ENCODE data around the gene PGM5. TPM values are rescaled to one million over a fixed set of nuclear protein-coding genes. Genes with fewer than 3 reads are reported as not detected.
"Not testable (repeated sequence)": the region's sequence is repeated elsewhere in the genome, so short reads cannot be mapped to it uniquely, and the experiment has no call there.

PGM5 gene
- 27.5 and 295 TPM in 2 replicates for total RNA-seq

DNA sequence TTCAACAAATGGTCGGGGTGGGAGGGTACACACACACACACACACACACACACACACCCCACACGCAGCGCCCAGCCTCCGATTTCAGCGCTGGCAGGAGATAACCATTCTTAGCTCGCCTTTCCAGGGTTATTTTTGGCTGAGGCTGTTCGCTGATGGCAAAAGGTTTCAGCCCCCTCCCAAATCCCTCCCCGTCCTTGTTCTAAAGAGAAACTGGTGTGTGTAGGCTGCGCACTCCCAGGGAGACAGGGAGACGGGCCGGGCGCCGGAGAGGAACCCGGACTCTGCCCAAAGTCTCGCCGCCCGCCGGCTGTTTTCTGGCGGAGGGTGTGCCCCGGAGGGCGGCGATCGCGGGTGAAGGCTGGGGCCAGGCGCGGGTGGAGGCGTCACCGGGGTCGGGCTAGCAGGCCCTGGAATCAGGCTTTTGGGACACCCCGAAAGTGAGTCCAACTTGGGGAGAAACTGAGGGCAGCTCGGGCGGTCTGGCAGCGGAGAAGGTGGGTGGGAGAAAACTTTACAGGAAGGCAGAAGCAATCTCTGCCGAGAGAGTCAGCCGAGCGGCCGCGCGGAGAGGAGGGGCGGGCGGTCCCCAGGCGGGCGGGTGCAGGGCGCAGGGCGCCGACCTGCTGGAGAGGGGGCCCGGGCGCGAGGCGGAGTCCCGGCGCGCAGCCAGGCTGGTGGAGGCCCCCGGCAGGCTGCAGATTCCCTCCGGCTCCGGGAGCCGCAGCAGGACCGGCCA is at the start of gene PGM5:
Gene PGM5 (plus strand): TSS at position 232 of the 739 bp plus-strand sequence. CDS start 517 bp downstream, outside the sequence.
- DNase-seq (ENCODE audit: low read depth in 2 of 2): peak; percentile 1 to 24

DNA sequence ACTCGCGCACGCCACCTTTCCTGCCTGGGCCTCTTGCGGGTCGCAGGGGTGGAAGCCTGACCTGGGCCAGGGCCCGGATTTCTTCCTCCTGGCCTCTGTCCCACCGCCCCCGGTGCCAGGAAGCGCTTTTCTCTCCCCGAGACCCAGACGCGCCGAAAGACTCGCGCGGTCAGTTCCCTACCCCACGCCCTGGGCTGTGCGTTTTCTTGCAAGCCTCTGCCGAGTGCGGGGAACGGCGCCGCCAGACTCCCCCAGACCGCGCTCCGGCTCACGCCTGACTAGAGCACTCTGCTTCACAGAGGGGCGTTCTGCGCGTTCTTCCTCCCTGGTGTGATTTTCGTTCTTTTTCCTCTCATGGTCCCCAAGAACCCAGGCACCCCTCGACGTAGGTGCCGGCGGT is 49.3 kb upstream of the PGM5 start:
- DNase-seq (ENCODE audit: low read depth in 2 of 2): not testable (repeated sequence)

DNA sequence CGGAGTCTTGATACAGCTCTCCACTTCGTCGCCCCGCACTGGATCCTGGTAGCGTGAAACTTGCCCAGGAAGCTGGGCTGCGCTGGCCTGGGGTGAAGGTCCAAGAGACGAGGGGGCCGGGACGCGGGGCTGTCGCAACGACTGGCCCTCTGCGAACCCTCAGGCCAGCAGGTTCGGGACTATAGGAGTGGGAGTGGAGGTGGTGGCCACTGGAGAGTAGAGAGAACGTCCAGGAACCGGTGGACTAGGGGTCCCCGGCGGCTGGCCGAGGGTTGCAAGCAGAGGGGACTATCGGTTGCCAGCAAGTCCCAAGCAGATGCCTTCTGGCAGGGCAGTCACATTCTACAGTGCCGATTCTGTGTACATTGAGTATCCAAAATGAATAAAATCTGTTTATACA is 48.8 kb upstream of the PGM5 start:
- not testable (repeated sequence) for DNase-seq (ENCODE audit: low read depth in 2 of 2)

GRCh38 chr9:68311208-68311607 is 45.2 kb upstream of the PGM5 start:
- not testable (repeated sequence) for DNase-seq (ENCODE audit: low read depth in 2 of 2)

GRCh38 chr9:68318209-68318608 is 38.2 kb upstream of the PGM5 start:
- DNase-seq (ENCODE audit: low read depth in 2 of 2): not testable (repeated sequence)

- not testable (repeated sequence) for DNase-seq (ENCODE audit: low read depth in 2 of 2)
These were observed 32.7 kb upstream of the PGM5 start for GRCh38 chr9:68323749-68324148.

DNA sequence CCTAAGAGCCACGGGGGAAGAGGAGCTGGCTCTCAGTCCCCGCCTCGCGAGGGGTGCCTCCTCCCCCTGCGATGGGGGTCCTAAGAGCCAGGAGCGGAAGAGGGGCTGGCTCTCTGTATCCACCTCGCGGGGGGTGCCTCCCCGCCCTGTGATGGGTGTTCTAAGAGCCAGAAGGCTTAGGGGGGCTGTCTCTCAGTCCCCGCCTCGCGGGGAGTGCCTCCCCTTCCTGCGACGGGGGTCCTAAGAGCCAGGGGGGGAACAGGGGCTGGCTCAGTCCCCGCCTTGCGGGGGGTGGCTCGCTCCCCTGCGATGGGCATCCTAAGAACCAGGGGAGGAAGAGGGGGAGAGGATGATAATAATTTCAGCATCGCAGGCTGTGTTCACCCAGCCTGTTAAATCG is 31.9 kb upstream of the PGM5 start:
- not testable (repeated sequence) for DNase-seq (ENCODE audit: low read depth in 2 of 2)

DNA sequence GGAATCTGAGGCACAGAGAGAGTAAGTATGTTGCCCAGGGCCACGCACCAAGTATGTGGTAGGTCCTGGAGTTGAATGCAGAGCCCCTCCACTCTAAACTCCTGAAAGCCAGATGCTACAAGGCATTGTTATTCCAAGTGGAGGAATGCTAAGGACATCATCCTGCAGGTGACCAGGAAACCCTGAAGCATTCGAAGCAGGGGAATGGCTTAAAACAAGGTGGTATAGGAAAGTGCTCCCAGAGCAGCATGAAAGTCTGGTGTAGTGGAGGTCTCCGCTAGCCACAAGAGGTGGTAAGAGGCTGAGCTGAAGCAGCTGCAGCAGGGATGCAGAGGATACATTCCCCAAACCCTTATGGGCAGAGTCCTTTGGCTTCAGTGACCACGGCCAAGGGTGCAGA is 27.3 kb upstream of the PGM5 start:
- not testable (repeated sequence) for DNase-seq (ENCODE audit: low read depth in 2 of 2)

DNA sequence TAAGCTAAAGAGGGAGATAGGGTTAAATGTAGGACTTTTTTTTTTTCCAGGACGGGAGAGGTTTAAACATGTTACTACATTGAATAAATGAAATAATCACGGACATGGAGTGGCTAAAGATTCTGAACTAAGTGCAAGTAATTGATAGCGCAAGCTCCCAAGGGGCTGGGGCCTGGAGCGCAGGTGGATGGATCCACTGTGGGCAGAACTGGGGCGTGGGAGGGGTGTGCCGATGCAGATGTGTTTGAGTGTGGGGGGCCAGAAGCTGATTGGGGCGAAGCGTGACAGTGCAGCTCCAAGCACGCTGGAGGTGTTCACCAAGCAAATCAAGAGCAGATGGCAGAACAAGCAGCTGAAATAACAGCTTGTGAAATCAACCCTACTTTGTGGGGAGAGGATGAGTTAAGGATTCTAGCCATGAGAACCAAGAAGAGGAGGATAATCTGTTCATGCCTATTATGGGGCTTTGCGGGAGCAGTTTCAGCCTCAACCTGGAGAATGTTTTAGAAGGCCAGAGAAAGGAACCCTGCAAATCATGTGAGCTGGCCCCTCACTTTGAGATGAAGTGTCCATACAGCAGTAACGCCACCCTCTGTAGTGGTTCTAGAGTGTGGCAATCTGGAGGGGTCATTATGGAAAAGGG is 25.8 kb upstream of the PGM5 start:
- not testable (repeated sequence) for DNase-seq (ENCODE audit: low read depth in 2 of 2)

- not testable (repeated sequence) for DNase-seq (ENCODE audit: low read depth in 2 of 2)
These were observed 24.3 kb upstream of the PGM5 start for GRCh38 chr9:68332122-68332521.

GRCh38 chr9:68335935-68336334 is 20.5 kb upstream of the PGM5 start:
- not testable (repeated sequence) for DNase-seq (ENCODE audit: low read depth in 2 of 2)

GRCh38 chr9:68336639-68337339 is 19.6 kb upstream of the PGM5 start:
- DNase-seq (ENCODE audit: low read depth in 2 of 2): not testable (repeated sequence)

DNA sequence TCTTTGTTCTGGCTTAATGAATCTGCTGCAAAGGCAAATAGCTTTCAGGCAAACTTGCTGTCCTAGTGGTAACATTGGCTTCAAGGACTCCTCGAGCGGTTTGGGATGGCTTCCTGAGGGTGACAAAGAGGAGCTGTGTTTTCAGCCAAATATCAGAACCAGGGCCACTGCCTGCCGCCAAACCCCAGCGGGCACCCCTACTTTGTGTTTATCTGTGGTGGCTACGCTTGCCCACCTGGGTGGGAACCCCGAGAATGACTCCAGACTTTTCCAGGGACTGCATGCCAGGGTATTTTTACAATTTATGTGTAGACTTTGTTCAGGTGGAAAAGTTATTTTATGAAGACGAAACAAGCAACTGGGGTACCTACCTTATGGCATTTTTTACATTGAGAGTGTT is 18.4 kb upstream of the PGM5 start:
- not testable (repeated sequence) for DNase-seq (ENCODE audit: low read depth in 2 of 2)

DNA sequence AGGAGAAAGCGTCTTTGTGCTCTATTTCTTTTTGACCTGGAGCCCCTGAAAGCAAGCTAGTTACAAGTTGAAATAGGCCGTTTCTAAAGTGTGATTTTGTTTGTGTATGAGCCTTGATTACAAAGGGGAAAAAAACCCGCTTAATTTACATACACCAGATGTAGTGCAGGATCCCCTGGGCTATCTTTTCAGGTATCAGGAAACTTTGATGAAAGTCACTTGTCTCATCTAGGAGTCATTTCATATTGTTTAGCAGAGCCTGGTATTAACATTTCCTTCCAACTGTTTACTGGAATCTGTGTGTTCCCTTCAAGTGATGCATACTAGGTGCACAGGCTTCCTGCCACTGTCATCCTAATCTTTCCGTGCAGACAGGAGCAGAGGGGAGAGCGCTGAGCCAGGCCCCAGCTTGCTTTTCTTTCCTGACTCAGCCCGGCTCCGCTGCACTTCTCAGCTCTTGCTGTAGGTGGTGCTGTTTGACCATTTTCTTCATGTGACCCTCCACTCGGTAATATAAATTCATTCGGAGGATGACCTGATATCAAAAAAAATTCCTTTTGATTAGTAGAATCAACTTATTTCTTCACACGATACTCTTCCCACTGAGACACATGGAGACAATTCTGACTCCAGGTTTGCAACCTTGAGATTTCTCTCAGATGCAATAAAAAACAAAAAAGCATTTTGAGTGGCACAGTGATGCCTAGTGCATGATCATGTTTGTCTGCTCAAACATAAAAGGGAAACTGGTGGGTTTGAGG is 14.0 kb upstream of the PGM5 start:
- DNase-seq (ENCODE audit: low read depth in 2 of 2): not testable (repeated sequence)

DNA sequence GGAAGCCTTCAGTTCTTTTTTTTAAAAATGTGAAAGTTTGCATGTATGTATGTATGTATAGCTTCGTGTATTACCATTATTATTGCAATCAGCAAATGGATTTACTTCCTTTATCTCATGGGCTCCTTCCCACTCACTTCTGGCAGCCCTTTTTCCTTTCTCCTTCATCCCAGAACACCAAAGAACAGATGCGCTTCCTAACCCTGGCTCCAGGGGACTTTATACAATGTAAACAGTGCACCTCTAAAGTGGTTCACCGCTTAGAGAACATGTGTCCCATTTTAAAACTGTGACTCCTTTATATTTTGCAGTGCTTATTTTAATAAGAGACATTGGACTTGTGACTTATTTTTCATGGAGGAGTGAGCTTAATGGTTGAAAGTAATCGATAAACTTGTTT is 13.2 kb upstream of the PGM5 start:
- DNase-seq (ENCODE audit: low read depth in 2 of 2): not testable (repeated sequence)

DNA sequence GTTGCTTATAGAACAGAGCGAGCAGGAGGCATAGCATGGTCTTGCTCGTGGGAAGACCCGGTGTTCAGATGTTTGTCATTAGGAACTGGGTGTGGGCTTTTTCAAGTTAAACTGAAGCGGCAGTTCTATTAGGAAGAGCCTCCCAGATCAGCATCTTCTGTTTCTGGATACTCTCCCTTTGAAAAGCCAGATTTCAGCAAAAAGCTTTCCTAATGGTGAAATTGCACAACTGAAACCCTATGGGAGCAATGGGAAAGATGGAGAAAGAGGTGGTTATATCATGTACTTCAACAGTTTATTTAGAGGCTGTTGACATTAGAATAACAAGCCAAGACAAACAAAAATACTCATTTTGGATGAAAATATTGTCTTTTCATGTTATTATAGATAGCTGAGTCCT is 12.4 kb upstream of the PGM5 start:
- not testable (repeated sequence) for DNase-seq (ENCODE audit: low read depth in 2 of 2)

DNA sequence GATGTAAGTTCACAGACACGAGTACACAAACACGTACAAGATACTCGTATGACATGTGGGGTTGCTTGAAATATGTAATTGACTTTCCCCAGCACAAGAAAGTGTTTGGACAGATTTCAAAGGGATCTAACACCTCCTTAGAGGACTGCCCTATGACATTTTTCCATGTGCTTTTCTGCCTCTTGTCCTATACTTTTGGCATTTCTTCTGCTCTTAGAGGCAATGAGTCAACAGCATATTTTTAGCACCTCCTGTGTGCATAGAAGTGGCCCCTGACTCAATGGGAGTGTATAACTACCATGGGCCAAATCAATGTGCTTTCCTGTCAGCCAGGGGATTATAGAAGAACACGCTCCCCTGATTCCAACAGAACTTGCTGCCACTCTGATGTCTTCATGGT is 4.7 kb upstream of the PGM5 start:
- not testable (repeated sequence) for DNase-seq (ENCODE audit: low read depth in 2 of 2)

- peak in 1 of 2 donors; percentile 5 for DNase-seq (ENCODE audit: low read depth in 2 of 2)
These were observed 425 bp upstream of the PGM5 start for GRCh38 chr9:68355993-68356379.

GRCh38 chr9:68357119-68357714 is 806 bp downstream of the PGM5 start:
- DNase-seq (ENCODE audit: low read depth in 2 of 2): not testable (repeated sequence)

DNA sequence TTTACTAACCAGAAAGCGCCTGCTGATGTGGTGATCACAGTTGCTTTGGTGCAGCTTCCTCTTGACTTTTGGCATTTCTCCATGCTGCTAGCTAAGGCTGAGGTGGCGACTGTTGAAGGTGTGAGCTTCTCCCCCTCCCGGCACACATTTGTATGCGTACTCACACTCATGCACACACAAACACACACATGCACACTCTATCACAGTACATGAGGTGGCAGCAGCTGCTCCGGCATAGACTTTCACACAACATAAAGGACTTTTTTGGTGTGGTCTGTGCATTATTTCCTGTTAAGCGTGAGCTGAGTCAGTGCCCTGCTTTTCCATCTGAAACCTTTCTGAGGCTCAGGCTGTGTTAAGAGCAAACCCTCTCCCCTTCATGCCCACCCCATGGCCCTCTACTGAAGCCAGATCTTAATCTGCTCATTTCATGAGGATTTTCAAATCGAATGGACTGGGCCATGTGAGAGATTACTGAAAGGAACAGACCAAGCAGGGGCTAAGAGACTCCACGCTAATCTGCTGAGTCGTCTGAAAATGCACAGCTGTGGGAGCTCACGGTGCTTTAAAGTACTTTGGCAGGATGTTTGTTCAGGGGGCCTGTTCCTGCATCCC is 10.6 kb downstream of the PGM5 start:
- peak in 1 of 2 donors; percentile 8 for DNase-seq (ENCODE audit: low read depth in 2 of 2)

GRCh38 chr9:68375789-68376188 is 19.4 kb downstream of the PGM5 start:
- DNase-seq (ENCODE audit: low read depth in 2 of 2): not testable (repeated sequence)
